K562 (cell line): Measurements from ENCODE around the gene TSPOAP1. TPM values are rescaled to one million over a fixed set of nuclear protein-coding genes. Genes with fewer than 3 reads are reported as not detected.

Experiments
- ATAC-seq: fragments of 200-7000 bp; cut with Tn5 transposase; 3 replicates; pipeline ENCODE4 v1.9.1; 2020; ENCODE audit warnings: moderate library complexity
- BruUV-seq: library from RNA; stranded (reverse); fragments of 400-500 nt; replicated peaks from 2 replicates; lab custom pipeline; 2021; lab: Mats Ljungman, UMichigan
- CTCF ChIA-PET: fragments of 300-600 bp; formaldehyde crosslinking; extraction: SDS; loops from one replicate; lab custom pipeline; 2021; ENCODE audit warnings: low intra/inter-chr PET ratio; lab: Yijun Ruan, JAX
- POLR2A ChIA-PET: fragments of 300-600, 350-650 bp; sonication (Branson Sonifier 250); formaldehyde crosslinking; extraction: SDS; loops from one replicate; lab custom pipeline; 2021; ENCODE audit warnings: antibody characterized with exemption, inconsistent platforms; lab: Yijun Ruan, JAX
- DNase-seq, 4 experiments: peaks; one replicate each; pipeline versions ENCODE4 v3.0.0 to v3.0.0-alpha.2; 2011 to 2018; ENCODE audit warnings: low spot score in 3 of 4, mixed read lengths in 3 of 4; ENCODE audit errors: extremely low read depth in 1 of 4
- FAIRE-seq: peaks from 2 replicates; lab custom pipeline; 2011; peaks lifted over from hg19 to GRCh38; lab: Jason Lieb, UNC
- H2AFZ ChIP-seq: 2 replicates; pipeline ENCODE4 v1.6.0; 2011; ENCODE audit warnings: low read depth, low read length, control low read depth, inconsistent platforms
- H3K27ac ChIP-seq: fragments of 200-600 bp; 3 replicates; pipeline ENCODE4 v1.8.0; 2011; ENCODE audit warnings: low read depth, mild to moderate bottlenecking, control low read depth, inconsistent platforms, low read length, moderate library complexity, mixed read lengths; ENCODE audit errors: extremely low read depth
- H3K27me3 ChIP-seq, 2 experiments: fragments of 300-600 bp in 1 of 2; 2 replicates in 1 of 2; 3 replicates in 1 of 2; pipeline versions ENCODE4 v1.6.0 to v1.8.0; 2011; ENCODE audit warnings: inconsistent platforms in 2 of 2, low read length in 2 of 2, mild to moderate bottlenecking in 1 of 2, mixed read lengths in 1 of 2, moderate library complexity in 1 of 2; ENCODE audit not compliant: control insufficient read depth in 2 of 2, insufficient read depth in 2 of 2
- H3K36me3 ChIP-seq: fragments of 300-600 bp; 3 replicates; pipeline ENCODE4 v1.8.0; 2011; ENCODE audit warnings: mild to moderate bottlenecking, low read length, inconsistent platforms; ENCODE audit not compliant: control insufficient read depth, insufficient read depth
- H3K4me1 ChIP-seq, 2 experiments: fragments of 200-600 bp in 1 of 2; replicated peaks in 1 of 2; 2 replicates in 1 of 2; 3 replicates in 1 of 2; pipeline versions ENCODE4 v1.5.1 to v1.8.0; 2011; ENCODE audit warnings: inconsistent platforms in 2 of 2, low read length in 2 of 2, mild to moderate bottlenecking in 1 of 2, mixed read lengths in 1 of 2, moderate library complexity in 1 of 2; ENCODE audit not compliant: control insufficient read depth in 2 of 2, insufficient read depth in 2 of 2
- H3K4me2 ChIP-seq: 2 replicates; pipeline ENCODE4 v1.6.1; 2011; ENCODE audit warnings: low read length, control low read depth, inconsistent platforms, mixed read lengths; ENCODE audit not compliant: insufficient read depth
- H3K4me3 ChIP-seq: fragments of 200-600 bp; sonication (generic), shearing (Covaris generic); 2 replicates; pipeline ENCODE4 v1.5.1; 2016; ENCODE audit warnings: control low read depth, inconsistent platforms
- H3K79me2 ChIP-seq: fragments of 200-600 bp; 3 replicates; pipeline ENCODE4 v1.8.0; 2011; ENCODE audit warnings: low read length, inconsistent platforms; ENCODE audit not compliant: control insufficient read depth, insufficient read depth
- H3K9ac ChIP-seq, 2 experiments: 2 replicates each; pipeline versions ENCODE4 v1.6.0 to v1.6.1; 2011; ENCODE audit warnings: low read depth in 2 of 2, low read length in 2 of 2, control low read depth in 1 of 2, inconsistent platforms in 1 of 2, mild to moderate bottlenecking in 1 of 2, mixed read lengths in 1 of 2; ENCODE audit not compliant: insufficient read depth in 1 of 2
- H3K9me1 ChIP-seq: one replicate; pipeline ENCODE4 v1.6.0; 2011; ENCODE audit warnings: inconsistent platforms, mild to moderate bottlenecking, low read length, moderate library complexity; ENCODE audit not compliant: control insufficient read depth, insufficient read depth
- H3K9me3 ChIP-seq: replicated peaks from 2 replicates; pipeline ENCODE4 v1.5.1; 2011; ENCODE audit warnings: low read depth, low read length, inconsistent platforms; ENCODE audit not compliant: control insufficient read depth, insufficient read depth
- H4K20me1 ChIP-seq: replicated peaks from 2 replicates; pipeline ENCODE4 v1.6.1; 2011; ENCODE audit warnings: low read length, inconsistent platforms, mixed read lengths; ENCODE audit not compliant: control insufficient read depth, insufficient read depth
- HDAC3 ChIP-seq: fragments of 450-650 bp; IDR thresholded peaks from 2 replicates; pipeline ENCODE4 v1.6.1; 2018; ENCODE audit warnings: borderline replicate concordance, mild to moderate bottlenecking, moderate library complexity; ENCODE audit not compliant: partially characterized antibody
- HLTF ChIP-seq: fragments of 450-650 bp; IDR thresholded peaks from 2 replicates; pipeline ENCODE4 v1.6.1; 2016
- KDM5B ChIP-seq: fragments of 200-600 bp; sonication (generic); IDR thresholded peaks from 2 replicates; pipeline ENCODE4 v1.6.1; 2012; ENCODE audit warnings: low read depth, mild to moderate bottlenecking, moderate library complexity, low read length, control low read depth, inconsistent platforms; ENCODE audit not compliant: insufficient replicate concordance
- MLX ChIP-seq, 2 experiments: fragments of 450-650 bp in 1 of 2; sonication (generic) in 1 of 2; formaldehyde crosslinking; conservative IDR thresholded peaks; 2 replicates each; pipeline versions ENCODE4 v1.4.0 to v1.8.1; 2020 to 2022; ENCODE audit warnings: mild to moderate bottlenecking in 1 of 2, missing genetic modification reagents in 1 of 2
- MTA2 ChIP-seq: fragments of 450-650 bp; IDR thresholded peaks from 2 replicates; pipeline ENCODE4 v1.6.1; 2016; ENCODE audit warnings: low read depth
- PCBP1 ChIP-seq: fragments of 200-400 bp; formaldehyde crosslinking; IDR thresholded peaks from 2 replicates; pipeline ENCODE4 v1.6.1; 2018; ENCODE audit warnings: mild to moderate bottlenecking, low read depth, low read length; ENCODE audit not compliant: poor library complexity, severe bottlenecking
- POU5F1 ChIP-seq: fragments of 150-350 bp; IDR thresholded peaks from 2 replicates; pipeline ENCODE4 v1.6.1; 2014; ENCODE audit warnings: borderline replicate concordance, low read length, low read depth, mild to moderate bottlenecking; ENCODE audit not compliant: partially characterized antibody
- WGBS: fragments of 100-300 bp; shearing (Covaris generic); methylation state at CpG from one replicate; pipeline ENCODE4 v1.1.6; 2016; ENCODE audit warnings: low coverage, mixed read lengths; ENCODE audit not compliant: insufficient coverage; ENCODE audit errors: missing lambda C conversion rate; 5-methylcytosine and 5-hydroxymethylcytosine counted together
- in situ Hi-C: fragments of 300-500 bp; cut with MboI; formaldehyde crosslinking; loops from 4 replicates; pipeline ENCODE4 v1.15.0; 2018; ENCODE audit warnings: inconsistent platforms, mixed read lengths
- intact Hi-C: fragments of 100-400 bp; cut with micrococcal nuclease; formaldehyde crosslinking; loops from 2 replicates; pipeline ENCODE4 v1.14.2; 2022
- polyA plus RNA-seq, 8 experiments: library from polyadenylated mRNA; depleted of rRNA in 4 of 8; stranded (reverse) in 5 of 8; unstranded in 3 of 8; fragments of >200 nt; fragmentation: Nextera tagmentation in 2 of 8; fragmentation: Illumina TruSeq in 1 of 8; extraction: Ambion mirVana in 2 of 8; extraction: Trizol in 1 of 8; gene quantifications; 2 replicates each; pipeline versions ENCODE4 v1.2.1 to v1.2.3, GENCODE V29; 2011 to 2014; ENCODE audit warnings: inconsistent platforms in 1 of 8, missing spikeins in 1 of 8
- total RNA-seq, 7 experiments: library from RNA; depleted of rRNA in 6 of 7; stranded (reverse); fragments of >200 nt in 6 of 7; fragmentation: Illumina TruSeq in 2 of 7; extraction: Trizol in 2 of 7; gene quantifications; 2 replicates each; pipeline versions ENCODE4 v1.2.1 to v1.2.3, GENCODE V29; 2011 to 2021; ENCODE audit warnings: low replicate concordance in 1 of 7

TSPOAP1 gene
- total and polyA plus RNA-seq, 9 of the 15 experiments (the other 6 are each of a cell fraction or from before 2014, with no cell fraction given), result 0.87 to 3.9 (median 1.8) TPM; not detected in 2

- no TSS peak for BruUV-seq
- H3K9me1 ChIP-seq, result no peaks in the 10 kb centered on the region
- intact Hi-C loops (no loop called here), in situ Hi-C loops (no loop called here)
- H3K4me3 ChIP-seq, result no peak overlapping the region
- H3K27ac ChIP-seq, result no peak overlapping the region
- H3K4me1 ChIP-seq, result no peaks in the 10 kb centered on the region
- FAIRE-seq (no peak), DNase-seq (no peak), ATAC-seq (no peak)
- H3K27me3 ChIP-seq, result peaks cover 38 to 54% of the 10 kb centered on the region in 2 experiments
- no peaks in the 10 kb centered on the region for H3K9me3 ChIP-seq
- H2AFZ ChIP-seq, result no peak overlapping the region
- POLR2A ChIA-PET, result interaction anchor here (1.4 kb wide), 1 partner anchor 16 kb away, joined by 6 read pairs; no protein-coding TSS in a partner anchor
- H3K36me3 ChIP-seq, result no peaks in the 10 kb centered on the region
- H3K4me2 ChIP-seq, result no peak overlapping the region
- TF ChIP-seq PCBP1 (no peak), MLX (CRISPR knock-in tag; conservative IDR thresholded peaks at IDR 0.05) (no peak), HLTF (no peak), MTA2 (no peak), HDAC3 (no peak), KDM5B (no peak), POU5F1 (no peak)
- H4K20me1 ChIP-seq, result no peaks in the 10 kb centered on the region
- CTCF ChIA-PET, result interaction anchor here (0.7 kb wide), 1 partner anchor 38 kb away, joined by 3 read pairs; no protein-coding TSS in a partner anchor
- H3K79me2 ChIP-seq, result no peaks in the 10 kb centered on the region
- WGBS, result 0% methylated on average over 1 of the region's 1 CpG
- no peak overlapping the region for H3K9ac ChIP-seq
Observed at GRCh38 chr17:58263773-58264172, 64.8 kb downstream of the TSPOAP1 start.
